ENCODE data around the gene MYO3A. TPM values are rescaled to one million over a fixed set of nuclear protein-coding genes. Genes with fewer than 3 reads are reported as not detected.

MYO3A gene
- polyA plus RNA-seq, 1 donor (not counting 4 experiments of a cell fraction or from before 2014, with no cell fraction given): not detected

- no peak for TF ChIP-seq CTCF (optimal IDR thresholded peaks at IDR 0.05 in 1 of 3, IDR thresholded peaks at IDR 0.05 in 1 of 3, conservative IDR thresholded peaks at IDR 0.05 in 1 of 3; ENCODE audit: extremely low read depth in 1 of 3, insufficient read depth in 2 of 3, low read length in 3 of 3)
- peak; percentile 43 for TF ChIP-seq EZH2 (IDR thresholded peaks at IDR 0.05; ENCODE audit: low read length)
- H3K9ac ChIP-seq (ENCODE audit: control insufficient read depth, extremely low read depth, insufficient read depth, low read length): no peak overlapping the region
- H4K20me1 ChIP-seq (ENCODE audit: control insufficient read depth, extremely low read depth, insufficient read depth, low read length): no peaks in the 10 kb centered on the region
- no peak for DNase-seq (ENCODE audit: low read depth, low spot score)
- peaks cover 65% of the 10 kb centered on the region for H3K27me3 ChIP-seq (ENCODE audit: control insufficient read depth, extremely low read depth, insufficient read depth, low read length)
- H3K4me3 ChIP-seq (ENCODE audit: control insufficient read depth in 2 of 3, extremely low read depth in 1 of 3, insufficient read depth in 2 of 3, low read depth in 1 of 3, low read length in 3 of 3): no peak overlapping the region
- H3K9me3 ChIP-seq (ENCODE audit: control insufficient read depth, low read depth, low read length): no peaks in the 10 kb centered on the region
- FAIRE-seq: no peak
- H3K4me2 ChIP-seq (ENCODE audit: control insufficient read depth, extremely low read depth, insufficient read depth, low read depth, low read length): no peak overlapping the region
- H2AFZ ChIP-seq (ENCODE audit: control insufficient read depth, low read length): no peak overlapping the region
- H3K9me1 ChIP-seq (ENCODE audit: control insufficient read depth, extremely low read depth, insufficient read depth, low read length): no peaks in the 10 kb centered on the region
- no peaks in the 10 kb centered on the region for H3K79me2 ChIP-seq (ENCODE audit: control insufficient read depth, insufficient read depth, low read length)
- H3K36me3 ChIP-seq (ENCODE audit: control insufficient read depth in 2 of 2, extremely low read depth in 1 of 2, insufficient read depth in 2 of 2, low read length in 2 of 2): no peaks in the 10 kb centered on the region
- no peaks in the 10 kb centered on the region for H3K4me1 ChIP-seq (ENCODE audit: control insufficient read depth, extremely low read depth, insufficient read depth, low read length)
- H3K27ac ChIP-seq (ENCODE audit: control insufficient read depth, insufficient read depth, low read length): no peak overlapping the region
- dilution Hi-C loops (cut with MboI; ENCODE audit: extremely low pct_ligation_motif_present, low sequenced_read_pairs): no loop called here
Observed at GRCh38 chr10:26217396-26218086, 283.5 kb downstream of the MYO3A start.

GRCh38 chr10:26219676-26220075 is 285.6 kb downstream of the MYO3A start:
- H3K27ac ChIP-seq (ENCODE audit: control insufficient read depth, insufficient read depth, low read length): no peak overlapping the region
- FAIRE-seq (no peak), DNase-seq (ENCODE audit: low read depth, low spot score) (no peak)
- H3K9me1 ChIP-seq (ENCODE audit: control insufficient read depth, extremely low read depth, insufficient read depth, low read length): no peaks in the 10 kb centered on the region
- H3K4me1 ChIP-seq (ENCODE audit: control insufficient read depth, extremely low read depth, insufficient read depth, low read length): no peaks in the 10 kb centered on the region
- H4K20me1 ChIP-seq (ENCODE audit: control insufficient read depth, extremely low read depth, insufficient read depth, low read length): no peaks in the 10 kb centered on the region
- no peaks in the 10 kb centered on the region for H3K36me3 ChIP-seq (ENCODE audit: control insufficient read depth in 2 of 2, extremely low read depth in 1 of 2, insufficient read depth in 2 of 2, low read length in 2 of 2)
- H3K4me2 ChIP-seq (ENCODE audit: control insufficient read depth, extremely low read depth, insufficient read depth, low read depth, low read length): no peak overlapping the region
- H3K4me3 ChIP-seq (ENCODE audit: control insufficient read depth in 2 of 3, extremely low read depth in 1 of 3, insufficient read depth in 2 of 3, low read depth in 1 of 3, low read length in 3 of 3): no peak overlapping the region
- H3K9me3 ChIP-seq (ENCODE audit: control insufficient read depth, low read depth, low read length): no peaks in the 10 kb centered on the region
- dilution Hi-C loops (cut with MboI; ENCODE audit: extremely low pct_ligation_motif_present, low sequenced_read_pairs): no loop called here
- H2AFZ ChIP-seq (ENCODE audit: control insufficient read depth, low read length): no peak overlapping the region
- peaks cover 44% of the 10 kb centered on the region for H3K27me3 ChIP-seq (ENCODE audit: control insufficient read depth, extremely low read depth, insufficient read depth, low read length)
- TF ChIP-seq EZH2 (IDR thresholded peaks at IDR 0.05; ENCODE audit: low read length): no peak
- no peak for TF ChIP-seq CTCF (optimal IDR thresholded peaks at IDR 0.05 in 1 of 3, IDR thresholded peaks at IDR 0.05 in 1 of 3, conservative IDR thresholded peaks at IDR 0.05 in 1 of 3; ENCODE audit: extremely low read depth in 1 of 3, insufficient read depth in 2 of 3, low read length in 3 of 3)
- H3K79me2 ChIP-seq (ENCODE audit: control insufficient read depth, insufficient read depth, low read length): no peaks in the 10 kb centered on the region
- no peak overlapping the region for H3K9ac ChIP-seq (ENCODE audit: control insufficient read depth, extremely low read depth, insufficient read depth, low read length)
